Activated naive CD8-positive, alpha-beta T cell treated with anti-CD3 and anti-CD28 coated beads, Interleukin-2, amount 50 U/mL, for 24 hours (primary cell): ENCODE data around the gene ZNF655.
"Not testable (repeated sequence)": the region's sequence is repeated elsewhere in the genome, so short reads cannot be mapped to it uniquely, and the experiment has no call there.

ENCODE experiments used
- ATAC-seq: fragments of 150-1000 bp; cut with Tn5 transposase; one replicate; pipeline ENCODE4 v1.10.0; 2021
- DNase-seq: peaks from one replicate; pipeline ENCODE4 v3.0.0; 2021
- H3K27ac Mint-ChIP-seq: one replicate; pipeline ENCODE4 v1.8.0; 2021; ENCODE audit warnings: mild to moderate bottlenecking, mixed read lengths
- H3K27me3 Mint-ChIP-seq: one replicate; pipeline ENCODE4 v1.8.0; 2021; ENCODE audit warnings: mixed read lengths
- H3K36me3 Mint-ChIP-seq: one replicate; pipeline ENCODE4 v1.8.0; 2021; ENCODE audit warnings: low read depth, mixed read lengths
- H3K4me1 Mint-ChIP-seq: one replicate; pipeline ENCODE4 v1.8.0; 2021; ENCODE audit warnings: mixed read lengths
- H3K4me3 Mint-ChIP-seq: one replicate; pipeline ENCODE4 v1.8.0; 2021; ENCODE audit warnings: mild to moderate bottlenecking, moderate library complexity, mixed read lengths
- H3K9me3 Mint-ChIP-seq: one replicate; pipeline ENCODE4 v1.8.0; 2021; ENCODE audit warnings: mixed read lengths

Gene ZNF655

GRCh38 chr7:99551767-99552463, 6.5 kb upstream of the ZNF655 start, which contains the start of gene FAM200A:
Gene FAM200A, minus strand, starts transcription at chr7:99552114. Its CDS starts 3,707 bp downstream, at chr7:99548407.
- Mint-ChIP-seq H3K36me3 (peaks cover 36% of the 10 kb centered on the region), H3K9me3 (peaks cover 3% of the 10 kb centered on the region), H3K27ac (peak within 1 kb of the TSS; percentile 75), H3K4me1 (peaks cover 22% of the 10 kb centered on the region), H3K27me3 (no peaks in the 10 kb centered on the region), H3K4me3 (peak within 1 kb of the TSS; percentile 84)
- ATAC-seq (peak; percentile 100), DNase-seq (peak; percentile 89)

- Mint-ChIP-seq H3K27me3 (no peaks in the 10 kb centered on the region), H3K9me3 (no peaks in the 10 kb centered on the region), H3K27ac (no peak overlapping the region), H3K4me3 (no peak overlapping the region), H3K36me3 (peaks cover 33% of the 10 kb centered on the region), H3K4me1 (peaks cover 30% of the 10 kb centered on the region)
- no peak for ATAC-seq
- DNase-seq = no peak
These were observed 5.4 kb upstream of the ZNF655 start for GRCh38 chr7:99553039-99553438.

- H3K27ac Mint-ChIP-seq = peak overlapping the region; percentile 4
- ATAC-seq (no peak), DNase-seq (no peak)
- no peak overlapping the region for H3K4me3 Mint-ChIP-seq
- peaks cover 31% of the 10 kb centered on the region for H3K4me1 Mint-ChIP-seq
- H3K27me3 Mint-ChIP-seq = no peaks in the 10 kb centered on the region
- H3K36me3 Mint-ChIP-seq = peaks cover 24% of the 10 kb centered on the region
- H3K9me3 Mint-ChIP-seq = no peaks in the 10 kb centered on the region
These were observed 3.5 kb upstream of the ZNF655 start for GRCh38 chr7:99554939-99555338.

- H3K4me1 Mint-ChIP-seq = peaks cover 44% of the 10 kb centered on the region
- H3K9me3 Mint-ChIP-seq = no peaks in the 10 kb centered on the region
- H3K36me3 Mint-ChIP-seq = peaks cover 42% of the 10 kb centered on the region
- H3K27me3 Mint-ChIP-seq = no peaks in the 10 kb centered on the region
- peak overlapping the region; percentile 91 for H3K27ac Mint-ChIP-seq
- DNase-seq = no peak
- ATAC-seq = no peak
- peak overlapping the region; percentile 94 for H3K4me3 Mint-ChIP-seq
These were observed 1.2 kb upstream of the ZNF655 start for GRCh38 chr7:99557196-99557607.

GRCh38 chr7:99557940-99558305, 519 bp upstream of the ZNF655 start:
- ATAC-seq (peak; percentile 56), DNase-seq (no peak)
- Mint-ChIP-seq H3K4me3 (peak overlapping the region; percentile 94), H3K9me3 (no peaks in the 10 kb centered on the region), H3K4me1 (peaks cover 46% of the 10 kb centered on the region), H3K36me3 (peaks cover 47% of the 10 kb centered on the region), H3K27ac (peak overlapping the region; percentile 91), H3K27me3 (no peaks in the 10 kb centered on the region)

- Mint-ChIP-seq H3K4me1 (peaks cover 56% of the 10 kb centered on the region), H3K4me3 (peak overlapping the region; percentile 94), H3K27ac (peak overlapping the region; percentile 91)
These were observed 903 bp downstream of the ZNF655 start for GRCh38 chr7:99559175-99559915.

GRCh38 chr7:99560834-99561736, 2.6 kb downstream of the ZNF655 start:
- Mint-ChIP-seq H3K4me3 (peak overlapping the region; percentile 94), H3K9me3 (no peaks in the 10 kb centered on the region), H3K36me3 (peaks cover 56% of the 10 kb centered on the region), H3K4me1 (peaks cover 59% of the 10 kb centered on the region), H3K27me3 (no peaks in the 10 kb centered on the region), H3K27ac (peak overlapping the region; percentile 85)
- no peak for ATAC-seq
- no peak for DNase-seq

More at GRCh38 chr7:99559175-99559915, 903 bp downstream of the ZNF655 start:
- H3K27me3 Mint-ChIP-seq = no peaks in the 10 kb centered on the region
- H3K9me3 Mint-ChIP-seq = no peaks in the 10 kb centered on the region
- H3K36me3 Mint-ChIP-seq = peaks cover 52% of the 10 kb centered on the region
- ATAC-seq (no peak), DNase-seq (peak; percentile 19)

GRCh38 chr7:99561737-99562051, 3.3 kb downstream of the ZNF655 start:
- H3K36me3 Mint-ChIP-seq = peaks cover 57% of the 10 kb centered on the region
- no peaks in the 10 kb centered on the region for H3K9me3 Mint-ChIP-seq
- H3K27me3 Mint-ChIP-seq = no peaks in the 10 kb centered on the region
- DNase-seq (no peak), ATAC-seq (no peak)
- H3K27ac Mint-ChIP-seq = no peak overlapping the region
- H3K4me1 Mint-ChIP-seq = peaks cover 56% of the 10 kb centered on the region
- no peak overlapping the region for H3K4me3 Mint-ChIP-seq

- DNase-seq (no peak), ATAC-seq (no peak)
- H3K27ac Mint-ChIP-seq = peak overlapping the region; percentile 80
- H3K4me3 Mint-ChIP-seq = no peak overlapping the region
- H3K9me3 Mint-ChIP-seq = no peaks in the 10 kb centered on the region
- peaks cover 51% of the 10 kb centered on the region for H3K4me1 Mint-ChIP-seq
- H3K36me3 Mint-ChIP-seq = peaks cover 55% of the 10 kb centered on the region
- H3K27me3 Mint-ChIP-seq = no peaks in the 10 kb centered on the region
These were observed 3.8 kb downstream of the ZNF655 start for GRCh38 chr7:99562114-99562784.

- DNase-seq (peak; percentile 49), ATAC-seq (peak; percentile 82)
- H3K36me3 Mint-ChIP-seq = peaks cover 54% of the 10 kb centered on the region
- peak overlapping the region; percentile 80 for H3K27ac Mint-ChIP-seq
- H3K9me3 Mint-ChIP-seq = no peaks in the 10 kb centered on the region
- no peak overlapping the region for H3K4me3 Mint-ChIP-seq
- H3K27me3 Mint-ChIP-seq = no peaks in the 10 kb centered on the region
- H3K4me1 Mint-ChIP-seq = peaks cover 48% of the 10 kb centered on the region
These were observed 4.4 kb downstream of the ZNF655 start for GRCh38 chr7:99562832-99563231.

- DNase-seq (no peak), ATAC-seq (no peak)
- H3K27ac Mint-ChIP-seq = peak overlapping the region; percentile 46
- H3K27me3 Mint-ChIP-seq = no peaks in the 10 kb centered on the region
- H3K4me3 Mint-ChIP-seq = no peak overlapping the region
- H3K9me3 Mint-ChIP-seq = no peaks in the 10 kb centered on the region
- peaks cover 53% of the 10 kb centered on the region for H3K36me3 Mint-ChIP-seq
- peaks cover 45% of the 10 kb centered on the region for H3K4me1 Mint-ChIP-seq
These were observed 5.2 kb downstream of the ZNF655 start for GRCh38 chr7:99563650-99564049.

- not testable (repeated sequence) for H3K27me3 Mint-ChIP-seq, H3K4me1 Mint-ChIP-seq, H3K27ac Mint-ChIP-seq, ATAC-seq, H3K4me3 Mint-ChIP-seq, DNase-seq, H3K9me3 Mint-ChIP-seq
- H3K36me3 Mint-ChIP-seq = peaks cover 58% of the 10 kb centered on the region
These were observed 10.3 kb downstream of the ZNF655 start for GRCh38 chr7:99568770-99569169.

GRCh38 chr7:99571768-99572167, 13.3 kb downstream of the ZNF655 start:
- Mint-ChIP-seq H3K4me1 (no peaks in the 10 kb centered on the region), H3K36me3 (peaks cover 39% of the 10 kb centered on the region), H3K27me3 (no peaks in the 10 kb centered on the region), H3K9me3 (no peaks in the 10 kb centered on the region), H3K27ac (peak overlapping the region; percentile 23), H3K4me3 (no peak overlapping the region)
- ATAC-seq (no peak), DNase-seq (no peak)

- Mint-ChIP-seq H3K36me3 (peaks cover 37% of the 10 kb centered on the region), H3K27ac (no peak overlapping the region), H3K27me3 (no peaks in the 10 kb centered on the region), H3K9me3 (no peaks in the 10 kb centered on the region), H3K4me1 (no peaks in the 10 kb centered on the region), H3K4me3 (no peak overlapping the region)
- DNase-seq (no peak), ATAC-seq (no peak)
These were observed 14.8 kb downstream of the ZNF655 start for GRCh38 chr7:99573257-99573656.
